Glomerular endothelial cell (primary cell): ENCODE results near the gene HPGDS. TPM values are rescaled to one million over a fixed set of nuclear protein-coding genes. Genes with fewer than 3 reads are reported as not detected.
"Not testable (repeated sequence)": the region's sequence is repeated elsewhere in the genome, so short reads cannot be mapped to it uniquely, and the experiment has no call there.

Source experiments
- DNase-seq: peaks from one replicate; pipeline ENCODE4 v3.0.0-alpha.2; 2011; ENCODE audit warnings: low read depth, low spot score; ENCODE audit errors: extremely low read depth
- total RNA-seq: library from RNA; depleted of rRNA; stranded (reverse); fragments of >200 nt; gene quantifications from 2 replicates; pipeline ENCODE4 v1.2.3, GENCODE V29; 2015

Gene HPGDS
- total RNA-seq, 1 donor from 2014 or later, result not detected

DNA sequence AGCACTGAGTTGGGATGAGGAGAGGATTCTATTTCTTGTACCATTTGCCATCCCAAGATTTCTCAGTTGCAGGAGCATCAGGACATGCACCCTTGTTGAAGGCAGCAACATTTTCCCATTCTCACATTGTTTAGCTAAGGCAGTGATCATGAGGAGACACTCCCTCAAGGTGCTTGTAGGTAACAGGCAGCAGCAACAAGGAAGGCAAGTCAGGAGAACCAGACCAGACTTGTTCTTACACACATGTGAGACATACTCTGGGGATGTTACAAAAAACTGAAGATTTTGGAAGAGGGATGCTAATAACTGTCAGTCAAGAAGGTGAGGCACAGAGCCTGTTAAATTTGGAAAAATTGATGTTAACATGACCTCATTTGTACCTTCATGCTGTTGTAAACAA lies 15.5 kb upstream of the HPGDS start:
- DNase-seq, result no peak

DNA sequence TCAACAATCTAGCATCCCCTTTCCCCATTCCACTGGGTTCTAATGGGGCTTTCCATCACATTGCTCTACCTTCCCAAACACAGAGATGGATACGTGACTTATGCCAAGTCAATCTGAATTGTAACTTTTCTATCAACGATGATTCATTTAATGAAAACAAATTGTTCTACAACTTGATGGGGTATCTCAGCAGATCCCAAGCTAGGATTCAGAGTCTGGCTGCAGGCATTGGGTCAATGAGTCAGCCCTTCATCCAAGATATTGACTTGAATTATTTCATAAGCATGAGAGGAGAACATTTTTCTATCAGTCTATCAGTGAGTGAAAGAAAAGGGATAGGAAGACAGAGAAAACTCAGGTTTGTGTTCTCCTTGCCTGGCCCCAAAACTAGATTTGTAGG lies 15.0 kb upstream of the HPGDS start:
- no peak for DNase-seq

DNA sequence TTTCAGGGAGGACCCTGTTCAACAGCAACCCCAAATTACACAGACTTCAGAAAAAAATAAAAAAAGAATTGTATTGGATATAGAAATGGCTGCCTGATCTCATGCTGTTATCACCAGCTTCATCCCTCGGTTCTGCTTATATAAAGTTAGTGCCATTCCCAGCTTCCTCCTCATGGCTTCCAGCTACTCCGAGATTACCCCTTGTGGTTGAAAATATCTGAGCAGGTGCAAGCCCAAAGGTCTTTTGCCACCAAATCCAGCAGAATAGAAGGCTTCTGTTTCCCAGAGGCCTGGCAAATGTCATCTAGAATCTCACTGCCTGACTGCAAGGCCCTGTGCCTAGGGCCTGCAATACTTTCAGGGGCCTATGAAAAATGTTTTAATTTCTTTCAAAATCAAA lies 13.8 kb upstream of the HPGDS start:
- no peak for DNase-seq

DNA sequence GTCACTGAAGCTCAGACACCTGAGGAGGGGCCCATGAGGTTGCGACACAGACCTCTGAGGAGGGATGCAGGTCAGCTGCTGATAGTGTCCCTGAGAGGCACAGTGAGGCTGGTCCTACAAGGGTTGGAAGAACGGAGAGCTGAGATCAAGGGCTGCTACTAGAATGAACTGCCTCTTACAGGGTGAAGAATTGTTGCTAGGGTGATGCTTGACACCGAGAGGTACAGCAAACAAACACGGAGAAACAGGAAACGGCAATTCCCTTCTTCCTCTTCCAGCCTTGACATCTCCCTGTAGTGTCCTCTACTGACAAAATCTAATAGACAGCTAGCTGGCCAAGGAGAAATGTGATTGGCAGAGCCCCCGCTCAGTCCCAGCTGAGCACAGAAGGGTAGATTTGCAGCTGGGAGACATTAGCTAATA lies 11.8 kb upstream of the HPGDS start:
- DNase-seq, result no peak

DNA sequence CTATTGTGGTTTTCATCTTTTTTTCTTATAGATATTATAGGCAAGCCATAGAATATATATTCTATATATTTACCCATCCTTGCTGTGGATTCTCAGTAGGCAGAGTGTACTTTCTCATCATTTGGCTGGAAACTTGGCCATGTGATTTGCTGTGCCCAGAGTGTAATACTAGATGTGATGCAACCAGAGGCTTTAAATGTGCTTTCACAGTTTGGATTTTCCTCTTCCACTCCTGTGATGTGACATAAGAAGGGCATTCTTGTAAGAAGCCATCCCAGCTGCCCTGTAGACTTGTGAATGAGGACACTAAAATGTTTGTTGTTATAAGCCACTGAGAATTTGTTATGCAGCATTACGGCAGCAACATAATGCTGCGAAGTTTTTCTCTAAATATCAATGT lies 10.4 kb upstream of the HPGDS start:
- DNase-seq, result no peak

DNA sequence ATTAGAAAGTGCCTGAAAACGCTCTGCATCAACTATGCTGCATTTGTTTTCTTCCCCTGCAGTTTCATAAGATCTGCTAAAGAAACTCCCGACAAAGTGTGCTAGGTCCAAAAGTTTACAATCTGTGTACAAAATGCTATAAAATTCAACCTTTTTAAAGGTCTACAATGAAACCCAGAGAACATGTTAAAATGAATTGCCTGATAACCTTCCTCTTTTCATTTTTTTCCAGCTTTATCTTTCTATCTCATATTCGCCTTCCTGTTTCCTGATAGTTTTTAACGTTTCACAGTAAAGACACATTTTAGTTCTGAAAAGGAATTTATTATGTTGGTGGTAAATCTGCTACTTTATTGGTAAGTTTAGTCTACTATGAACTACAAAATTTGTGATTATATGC lies 9.5 kb upstream of the HPGDS start:
- no peak for DNase-seq

DNA sequence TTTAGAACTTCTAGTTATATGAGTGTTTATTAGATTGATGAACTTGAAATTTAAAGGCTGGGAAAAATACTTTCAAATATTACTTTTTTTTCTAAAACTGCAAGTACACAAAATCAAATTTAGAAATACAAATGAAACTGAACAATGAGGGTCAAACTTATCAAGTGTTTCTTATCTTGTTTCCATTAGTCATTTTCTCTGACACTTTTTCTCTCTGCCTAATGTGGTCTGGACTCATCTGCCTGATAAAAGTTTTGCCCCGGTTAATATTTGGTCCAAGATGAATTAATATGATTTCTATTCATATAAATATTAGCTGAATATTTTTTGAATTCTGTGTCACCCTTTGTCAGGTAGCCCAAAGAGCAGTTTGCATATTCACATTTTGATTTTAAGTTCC lies 8.7 kb upstream of the HPGDS start:
- DNase-seq, result no peak

DNA sequence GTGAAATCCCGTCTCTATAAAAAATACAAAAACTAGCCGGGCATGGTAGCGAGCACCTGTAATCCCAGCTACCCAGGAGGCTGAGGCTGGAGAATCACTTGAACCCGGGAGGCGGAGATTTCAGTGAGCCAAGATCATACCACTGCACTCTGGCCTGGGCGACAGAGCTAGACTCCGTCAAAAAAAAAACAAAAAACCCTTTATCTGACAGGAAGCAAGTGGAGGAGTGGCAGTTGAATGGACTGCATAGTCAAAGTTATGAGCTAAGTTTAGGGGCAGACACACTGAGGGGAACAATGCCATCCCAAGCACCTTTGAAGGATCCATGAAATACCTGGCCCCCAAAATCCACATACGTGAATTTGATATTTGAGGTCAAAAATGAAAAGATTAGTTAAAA lies 7.5 kb upstream of the HPGDS start:
- no peak for DNase-seq

DNA sequence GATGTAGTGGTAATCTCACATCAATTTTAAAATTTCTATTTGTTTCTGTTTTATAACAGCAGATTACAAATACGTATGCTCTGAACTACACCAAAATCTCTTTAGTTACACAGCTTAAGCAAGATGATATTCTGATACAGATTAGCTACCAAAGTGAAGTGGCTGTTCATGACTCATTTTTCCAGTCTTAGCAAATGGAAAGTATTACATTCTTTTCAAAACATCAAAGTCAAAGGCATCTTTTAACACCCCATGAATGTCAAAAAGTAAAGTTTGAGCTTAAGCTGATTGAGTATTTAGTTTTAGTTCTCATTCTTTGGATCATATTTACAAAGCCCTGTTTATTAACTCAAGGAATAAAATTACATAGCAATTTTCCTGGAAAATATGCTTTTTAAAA lies 6.6 kb upstream of the HPGDS start:
- DNase-seq, result no peak

DNA sequence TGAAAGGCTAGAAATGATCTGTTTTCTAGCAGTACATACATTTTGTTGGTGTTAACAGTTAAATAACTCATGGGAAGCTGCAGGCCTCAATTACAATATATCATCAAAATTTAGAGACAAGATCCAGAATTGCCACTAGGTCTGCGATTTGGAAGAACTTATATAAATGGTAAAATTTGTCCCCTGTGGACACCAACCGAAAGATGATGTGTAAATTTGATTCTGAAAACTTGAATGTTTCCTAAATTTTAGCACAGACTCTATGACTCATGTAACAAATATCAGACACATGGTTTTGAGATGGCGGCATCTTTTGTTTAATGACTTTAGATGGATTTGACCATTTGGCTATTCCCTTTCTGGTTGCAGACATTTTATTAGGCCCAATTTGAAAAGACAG lies 6.0 kb upstream of the HPGDS start:
- DNase-seq, result no peak

DNA sequence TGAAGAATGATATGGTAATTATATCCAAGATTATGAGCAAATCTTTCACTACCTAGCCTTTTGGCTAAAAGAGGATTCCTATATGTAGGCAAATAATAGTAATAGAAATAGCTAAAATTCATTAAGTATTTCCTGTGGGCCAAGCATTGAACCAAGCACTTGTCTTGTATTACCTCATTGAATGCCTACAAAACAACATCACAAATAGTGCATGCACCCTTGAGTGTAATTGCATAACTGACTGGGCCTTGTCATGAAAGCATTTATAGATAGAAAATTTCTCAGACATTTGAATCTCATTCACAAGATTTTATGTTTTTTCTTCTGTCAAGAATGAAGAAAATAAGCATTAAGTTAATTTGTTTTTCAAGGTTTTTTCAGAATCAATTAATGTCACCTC lies 3.9 kb upstream of the HPGDS start:
- no peak for DNase-seq

DNA sequence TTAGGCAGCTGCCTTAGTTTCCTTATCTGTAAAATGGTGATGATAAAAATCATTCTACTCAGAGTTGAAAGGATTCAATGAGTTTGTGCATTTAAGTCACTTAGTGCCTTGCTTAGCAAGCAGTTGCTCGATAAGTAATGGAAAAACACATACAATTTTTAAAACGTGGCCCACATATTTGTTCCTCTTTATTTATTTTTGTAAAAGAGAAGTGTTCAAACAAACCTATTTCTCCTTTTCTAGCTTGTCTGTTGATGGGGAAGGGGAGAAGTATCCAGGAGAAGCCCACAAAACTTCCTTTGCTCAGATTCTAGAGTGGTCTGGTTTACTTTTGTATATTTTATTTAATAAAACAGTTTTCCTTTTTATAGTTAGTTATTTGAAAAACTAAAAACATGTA lies 3.3 kb upstream of the HPGDS start:
- no peak for DNase-seq

DNA sequence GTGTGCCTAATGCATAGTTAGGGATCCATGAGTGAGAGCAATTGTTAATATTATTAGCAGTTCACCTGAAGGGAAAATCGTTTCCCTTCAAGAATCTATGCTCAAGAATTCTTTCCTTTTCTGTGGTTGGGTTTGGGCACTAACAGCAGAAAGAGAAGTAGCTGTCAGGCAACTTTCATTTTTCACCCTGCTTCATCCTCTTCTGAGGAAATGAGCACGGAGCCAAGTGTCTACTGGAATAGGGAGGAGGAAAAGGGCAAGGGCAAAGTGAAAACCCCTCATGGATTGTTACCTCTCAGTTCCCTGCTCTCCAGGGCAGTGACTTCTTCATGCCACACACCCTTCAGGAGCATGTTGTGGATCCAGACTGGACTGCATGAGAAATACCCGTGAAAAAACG lies 2.6 kb upstream of the HPGDS start:
- no peak for DNase-seq

DNA sequence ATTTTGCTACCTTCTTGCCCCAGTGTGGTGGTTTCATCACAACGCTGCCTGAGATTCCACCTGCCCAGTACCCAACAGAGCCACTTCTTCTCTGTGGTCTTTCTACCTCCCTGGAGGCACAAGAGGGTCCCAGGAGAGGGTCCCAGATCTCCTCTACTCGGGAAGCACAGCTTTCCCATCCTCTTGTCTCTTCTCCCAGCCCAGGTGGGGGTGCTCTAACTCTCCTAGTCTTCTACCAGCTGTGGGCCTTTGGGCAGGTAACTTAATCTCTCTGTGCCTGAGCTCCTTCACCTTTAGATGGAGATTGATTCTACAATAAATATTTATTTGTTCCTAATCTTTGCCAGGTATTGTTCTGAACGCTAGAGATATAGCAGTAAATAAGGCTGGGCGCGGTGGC lies 1.8 kb upstream of the HPGDS start:
- DNase-seq, result no peak

DNA sequence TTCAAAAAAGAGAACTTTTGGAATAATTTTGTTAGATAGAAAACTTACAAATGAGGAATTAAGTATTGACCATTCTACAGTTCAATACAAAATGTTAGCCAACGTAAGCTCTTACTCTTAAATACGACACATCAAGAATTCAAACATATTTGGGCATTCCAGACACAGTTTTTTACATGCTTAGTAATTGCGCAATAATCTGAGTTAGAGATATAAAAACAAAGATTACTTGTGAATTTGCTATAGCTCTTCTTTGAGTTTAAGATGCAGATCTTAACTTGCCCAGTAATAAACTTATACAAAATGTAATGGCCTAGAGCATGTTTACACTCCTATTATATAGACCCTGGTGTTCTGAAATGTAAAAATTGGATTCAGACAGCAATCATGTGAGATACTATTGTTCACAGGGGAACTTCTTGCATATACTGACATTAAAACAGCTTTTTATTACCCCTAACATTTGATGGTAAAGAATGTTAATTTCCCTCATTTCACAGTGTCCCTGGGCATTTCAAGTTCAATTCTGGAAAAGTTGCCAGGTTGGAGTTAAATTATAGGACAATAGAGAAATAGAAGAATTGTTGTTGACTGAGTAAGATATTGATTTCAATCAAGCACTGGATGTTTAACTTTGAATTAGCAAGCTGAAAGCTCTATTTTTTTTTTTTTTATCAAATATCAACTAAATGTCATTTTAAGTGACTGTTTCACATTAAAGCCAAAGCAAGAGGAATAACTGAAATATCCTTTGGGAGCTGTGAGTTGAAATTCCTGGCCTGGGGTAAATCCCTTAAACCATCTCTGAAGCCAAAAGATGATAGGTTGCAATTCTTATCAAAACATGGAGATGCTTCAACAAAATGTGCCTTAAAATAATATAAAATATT lies 910 bp downstream of the HPGDS start:
- no peak for DNase-seq

DNA sequence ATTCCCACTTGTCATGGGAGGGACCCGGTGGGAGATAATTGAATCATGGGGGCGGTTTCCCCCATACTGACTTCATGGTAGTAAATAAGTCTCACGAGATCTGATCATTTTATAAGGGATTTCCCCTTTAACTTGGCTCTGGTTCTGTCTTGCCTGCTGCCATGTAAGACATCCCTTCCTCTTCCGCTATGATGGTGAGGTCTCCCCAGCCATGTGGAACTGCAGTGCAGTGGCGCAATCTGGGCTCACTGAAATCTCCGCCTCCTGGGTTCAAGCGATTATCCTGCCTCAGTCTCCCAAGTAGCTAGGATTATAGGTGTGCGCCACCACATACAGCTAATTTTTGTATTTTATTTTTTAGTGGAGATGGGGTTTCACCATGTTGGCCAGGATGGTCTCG lies 2.9 kb downstream of the HPGDS start:
- no peak for DNase-seq

DNA sequence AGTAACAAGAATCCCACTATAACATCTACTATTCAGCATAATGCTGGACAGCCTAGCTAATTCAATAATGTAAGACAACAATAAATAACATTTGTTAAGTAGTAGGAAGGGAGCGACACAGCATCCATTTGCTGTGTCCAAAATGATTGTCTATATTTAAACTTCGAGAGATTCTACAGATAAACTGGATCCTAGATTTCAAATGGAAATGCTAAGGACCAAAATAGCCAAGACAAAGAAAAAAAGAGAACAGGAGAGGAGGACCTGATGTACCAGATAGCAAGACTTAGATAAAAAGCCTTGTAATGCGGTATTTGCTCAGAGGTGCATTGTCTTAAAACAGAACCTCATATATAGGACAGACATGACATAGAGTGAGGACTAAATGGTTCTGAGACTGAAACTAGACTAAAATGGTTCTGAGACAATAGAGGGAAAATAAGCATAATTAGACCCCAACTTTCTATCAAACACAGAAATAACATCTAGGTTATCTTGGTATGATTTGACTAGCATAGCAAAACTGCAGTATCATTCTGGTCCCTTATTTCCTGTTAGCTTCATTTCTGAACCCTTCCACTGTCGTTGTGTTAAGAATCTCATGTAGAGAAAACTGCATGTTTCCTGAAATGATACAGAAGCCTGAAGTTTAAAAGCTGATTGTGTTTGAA lies 3.8 kb downstream of the HPGDS start:
- no peak for DNase-seq

DNA sequence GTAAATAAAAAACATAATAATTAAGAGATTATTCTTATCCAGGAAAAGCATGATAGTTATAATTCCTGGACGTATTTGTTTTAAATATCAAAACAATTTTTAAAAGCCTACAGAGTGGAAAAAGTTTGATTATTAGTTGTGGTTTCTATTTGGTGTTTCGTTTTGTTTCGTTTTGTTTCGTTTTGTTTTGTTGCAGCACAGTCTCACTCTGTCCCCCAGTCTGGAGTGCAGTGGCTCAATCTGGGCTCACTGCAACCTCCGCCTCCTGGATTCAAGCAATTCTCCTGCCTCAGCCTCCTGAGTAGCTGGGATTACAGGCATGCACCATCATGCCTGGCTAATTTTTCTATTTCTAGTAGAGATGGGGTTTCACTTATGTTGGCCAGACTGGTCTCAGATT lies 5.8 kb downstream of the HPGDS start:
- DNase-seq, result not testable (repeated sequence)

DNA sequence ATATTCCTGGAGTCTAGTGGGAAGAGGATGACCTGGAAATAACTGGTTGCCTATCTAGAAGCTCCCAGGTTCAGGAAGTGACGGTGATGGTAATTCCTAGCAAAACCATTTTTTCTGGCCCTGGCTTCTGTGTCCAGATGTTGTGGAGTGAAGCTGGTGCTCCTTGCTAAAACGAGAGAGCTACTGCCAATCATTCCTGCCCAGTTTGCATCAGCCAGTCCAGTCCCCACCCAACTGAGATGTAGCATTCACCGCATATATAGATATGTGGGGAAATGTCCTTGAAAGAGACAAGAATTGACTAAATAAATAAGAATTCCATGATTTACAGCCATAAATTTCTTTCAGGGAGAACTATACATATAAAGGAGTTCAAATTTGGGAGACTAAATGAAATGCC lies 6.3 kb downstream of the HPGDS start:
- no peak for DNase-seq

DNA sequence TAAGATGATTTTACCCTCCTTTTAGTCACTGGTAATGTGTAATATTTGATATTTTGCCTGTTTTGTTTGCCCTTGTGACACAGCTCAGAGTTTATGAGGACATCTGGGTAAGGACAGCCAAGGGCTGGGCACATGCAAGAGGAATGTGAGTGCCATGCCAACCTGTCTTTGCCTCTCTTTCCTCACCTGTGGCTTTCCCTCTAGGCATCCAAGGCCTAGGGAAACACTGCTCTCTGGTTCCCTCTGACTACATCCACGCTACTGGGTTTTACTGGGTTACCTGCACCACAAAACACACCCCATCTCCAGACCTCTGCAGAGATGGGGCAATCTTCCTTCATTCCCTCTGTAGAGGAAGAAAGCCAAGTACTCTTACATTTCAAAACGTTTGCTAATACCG lies 7.7 kb downstream of the HPGDS start:
- DNase-seq, result no peak

DNA sequence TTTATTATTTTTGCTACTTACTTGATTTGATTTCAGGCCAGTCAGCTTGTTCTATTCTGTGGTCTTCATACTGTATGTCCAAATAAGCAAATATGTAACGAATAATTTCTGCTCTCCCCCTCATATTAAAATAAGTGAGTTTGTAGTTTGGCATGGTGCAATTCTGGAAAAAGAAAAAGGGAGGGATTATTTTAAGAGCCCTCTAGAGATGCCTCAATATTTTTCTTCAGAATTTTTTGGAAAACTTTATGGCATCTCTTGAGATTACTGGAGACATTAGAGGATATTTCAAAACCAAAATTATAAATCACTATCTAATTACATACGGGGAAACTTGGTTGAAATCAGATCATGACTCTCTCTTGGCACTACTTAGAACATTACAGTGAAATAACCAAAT lies 8.2 kb downstream of the HPGDS start:
- DNase-seq, result no peak

DNA sequence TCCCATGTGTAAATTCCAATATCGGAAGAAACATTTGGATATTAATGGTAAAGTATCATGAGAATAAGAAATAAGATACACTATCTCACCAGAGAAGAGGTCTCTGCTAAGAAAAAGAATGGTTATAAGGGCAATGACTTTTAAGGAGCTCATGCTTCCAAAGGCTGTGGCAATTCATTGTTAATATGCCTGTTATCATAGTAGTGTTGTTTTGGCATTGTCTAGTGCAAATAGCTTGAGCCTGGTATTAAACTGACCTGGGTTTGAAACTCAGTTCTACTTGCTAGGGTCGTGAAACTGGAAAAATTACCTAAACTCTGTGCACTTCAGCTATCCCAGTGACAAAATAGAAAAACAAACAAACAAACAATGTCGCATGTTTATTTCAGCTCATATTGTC lies 8.8 kb downstream of the HPGDS start:
- no peak for DNase-seq
